IPS-20b (cell line): Measurements from ENCODE around the gene C16orf54.
"Not testable (repeated sequence)": the region's sequence is repeated elsewhere in the genome, so short reads cannot be mapped to it uniquely, and the experiment has no call there.

Experiments
- H3K27ac ChIP-seq: one replicate; pipeline ENCODE4 v1.5.1; 2013; ENCODE audit warnings: low read length
- H3K27me3 ChIP-seq: 2 replicates; pipeline ENCODE4 v1.6.1; 2013; ENCODE audit warnings: mild to moderate bottlenecking, low read length, inconsistent platforms; ENCODE audit not compliant: insufficient read depth
- H3K36me3 ChIP-seq: 2 replicates; pipeline ENCODE4 v1.6.1; 2013; ENCODE audit warnings: low read depth, mild to moderate bottlenecking, inconsistent platforms, low read length, moderate library complexity; ENCODE audit not compliant: insufficient read depth
- H3K4me1 ChIP-seq: 2 replicates; pipeline ENCODE4 v1.6.1; 2013; ENCODE audit warnings: mild to moderate bottlenecking, control low read depth, inconsistent platforms, low read length, moderate library complexity; ENCODE audit not compliant: insufficient read depth
- H3K4me3 ChIP-seq: 2 replicates; pipeline ENCODE4 v1.5.1; 2013; ENCODE audit warnings: mild to moderate bottlenecking, low read length, inconsistent platforms
- H3K9ac ChIP-seq: 2 replicates; pipeline ENCODE4 v1.6.1; 2013; ENCODE audit warnings: low read depth, mild to moderate bottlenecking, inconsistent platforms, low read length, moderate library complexity
- H3K9me3 ChIP-seq: 2 replicates; pipeline ENCODE4 v1.6.1; 2013; ENCODE audit warnings: mild to moderate bottlenecking, low read depth, low read length, inconsistent platforms; ENCODE audit not compliant: insufficient read depth

Gene C16orf54

GRCh38 chr16:29765167-29766032 lies 19.6 kb upstream of the C16orf54 start:
- no peaks in the 10 kb centered on the region for H3K4me1 ChIP-seq
- H3K4me3 ChIP-seq, result no peak overlapping the region
- H3K27me3 ChIP-seq, result no peaks in the 10 kb centered on the region
- H3K9me3 ChIP-seq, result no peaks in the 10 kb centered on the region
- H3K9ac ChIP-seq, result no peak overlapping the region
- H3K27ac ChIP-seq, result no peak overlapping the region
- H3K36me3 ChIP-seq, result no peaks in the 10 kb centered on the region

- H3K9me3 ChIP-seq, result no peaks in the 10 kb centered on the region
These were observed 17.5 kb upstream of the C16orf54 start for GRCh38 chr16:29763326-29763725.

GRCh38 chr16:29761882-29762281 lies 16.1 kb upstream of the C16orf54 start:
- H3K4me3 ChIP-seq, result no peak overlapping the region
- no peak overlapping the region for H3K9ac ChIP-seq
- no peaks in the 10 kb centered on the region for H3K9me3 ChIP-seq
- no peaks in the 10 kb centered on the region for H3K27me3 ChIP-seq
- H3K27ac ChIP-seq, result no peak overlapping the region
- no peaks in the 10 kb centered on the region for H3K36me3 ChIP-seq
- H3K4me1 ChIP-seq, result peaks cover 3% of the 10 kb centered on the region; the same call in 1 of the 2 replicates

More at GRCh38 chr16:29763326-29763725, 17.5 kb upstream of the C16orf54 start:
- no peak overlapping the region for H3K4me3 ChIP-seq
- H3K36me3 ChIP-seq, result no peaks in the 10 kb centered on the region
- no peaks in the 10 kb centered on the region for H3K27me3 ChIP-seq
- H3K4me1 ChIP-seq, result no peaks in the 10 kb centered on the region
- H3K27ac ChIP-seq, result no peak overlapping the region
- H3K9ac ChIP-seq, result no peak overlapping the region

- not testable (repeated sequence) for H3K9ac ChIP-seq, H3K9me3 ChIP-seq, H3K4me3 ChIP-seq, H3K27me3 ChIP-seq, H3K4me1 ChIP-seq, H3K27ac ChIP-seq, H3K36me3 ChIP-seq
These were observed 15.5 kb upstream of the C16orf54 start for GRCh38 chr16:29761280-29761651.

- H3K4me3 ChIP-seq, result no peak overlapping the region
- no peaks in the 10 kb centered on the region for H3K27me3 ChIP-seq
- no peaks in the 10 kb centered on the region for H3K36me3 ChIP-seq
- H3K9me3 ChIP-seq, result no peaks in the 10 kb centered on the region
- H3K4me1 ChIP-seq, result peaks cover 3% of the 10 kb centered on the region; the same call in 1 of the 2 replicates
- no peak overlapping the region for H3K9ac ChIP-seq
- no peak overlapping the region for H3K27ac ChIP-seq
These were observed 14.9 kb upstream of the C16orf54 start for GRCh38 chr16:29760567-29761279.

GRCh38 chr16:29757950-29758466 lies 12.2 kb upstream of the C16orf54 start:
- Histone ChIP-seq H3K4me3 (no peak overlapping the region), H3K27me3 (no peaks in the 10 kb centered on the region), H3K9ac (no peak overlapping the region), H3K36me3 (no peaks in the 10 kb centered on the region), H3K4me1 (peaks cover 3% of the 10 kb centered on the region; the same call in 1 of the 2 replicates), H3K9me3 (no peaks in the 10 kb centered on the region), H3K27ac (no peak overlapping the region)

GRCh38 chr16:29757086-29757485 lies 11.3 kb upstream of the C16orf54 start:
- H3K4me1 ChIP-seq, H3K9me3 ChIP-seq, H3K9ac ChIP-seq, H3K4me3 ChIP-seq, H3K27ac ChIP-seq, H3K27me3 ChIP-seq, H3K36me3 ChIP-seq: not testable (repeated sequence)

GRCh38 chr16:29756654-29757053 lies 10.9 kb upstream of the C16orf54 start:
- Histone ChIP-seq H3K36me3 (no peaks in the 10 kb centered on the region), H3K9me3 (no peaks in the 10 kb centered on the region), H3K4me3 (no peak overlapping the region), H3K27me3 (no peaks in the 10 kb centered on the region), H3K4me1 (peaks cover 3% of the 10 kb centered on the region; the same call in 1 of the 2 replicates), H3K9ac (no peak overlapping the region), H3K27ac (no peak overlapping the region)

GRCh38 chr16:29753516-29753915 lies 7.7 kb upstream of the C16orf54 start:
- no peaks in the 10 kb centered on the region for H3K9me3 ChIP-seq
- no peak overlapping the region for H3K4me3 ChIP-seq
- no peak overlapping the region for H3K27ac ChIP-seq
- peaks cover 3% of the 10 kb centered on the region; the same call in 1 of the 2 replicates for H3K4me1 ChIP-seq
- no peaks in the 10 kb centered on the region for H3K36me3 ChIP-seq
- no peak overlapping the region for H3K9ac ChIP-seq
- no peaks in the 10 kb centered on the region for H3K27me3 ChIP-seq

- H3K4me3 ChIP-seq, H3K9me3 ChIP-seq, H3K27ac ChIP-seq, H3K9ac ChIP-seq, H3K36me3 ChIP-seq, H3K27me3 ChIP-seq, H3K4me1 ChIP-seq: not testable (repeated sequence)
These were observed 3.0 kb upstream of the C16orf54 start for GRCh38 chr16:29748760-29749149.

GRCh38 chr16:29747947-29748759 lies 2.4 kb upstream of the C16orf54 start:
- H3K36me3 ChIP-seq, result no peaks in the 10 kb centered on the region
- no peaks in the 10 kb centered on the region for H3K27me3 ChIP-seq
- H3K9ac ChIP-seq, result no peak overlapping the region
- H3K9me3 ChIP-seq, result no peaks in the 10 kb centered on the region
- no peaks in the 10 kb centered on the region for H3K4me1 ChIP-seq
- no peak overlapping the region for H3K4me3 ChIP-seq
- no peak overlapping the region for H3K27ac ChIP-seq
